HG03139 (cell line): ENCODE results near the gene EML5.
A peak's percentile ranks its signal among the peaks of the same experiment; 100 is the strongest.

Experiments
- ATAC-seq: cut with Tn5 transposase; IDR thresholded peaks from one replicate; pipeline ENCODE4 v1.9.1; 2021; ENCODE audit not compliant: unreplicated experiment

The EML5 gene

GRCh38 chr14:88568196-88568595 lies 224.6 kb downstream of the EML5 start:
- no peak for ATAC-seq

GRCh38 chr14:88565427-88565826 lies 227.3 kb downstream of the EML5 start:
- no peak for ATAC-seq

- ATAC-seq = no peak
These were observed 228.9 kb downstream of the EML5 start for GRCh38 chr14:88563845-88564244.

- ATAC-seq = peak; percentile 95
These were observed 229.7 kb downstream of the EML5 start, which contains the start of gene ZC3H14 for GRCh38 chr14:88562831-88563686. TSS of gene ZC3H14 (plus strand) at chr14:88563037. CDS start at chr14:88563134, 97 bp downstream.

GRCh38 chr14:88562532-88562830 lies 230.3 kb downstream of the EML5 start:
- no peak for ATAC-seq
